HFFc6 (cell line): Measurements from ENCODE around the gene NT5DC2. TPM values are rescaled to one million over a fixed set of nuclear protein-coding genes. Genes with fewer than 3 reads are reported as not detected.

Source experiments
- DNase-seq: peaks from one replicate; pipeline ENCODE4 v3.0.0-alpha.2; 2018
- H3K27ac Mint-ChIP-seq: 2 replicates; pipeline ENCODE4 v1.8.0; 2020; ENCODE audit warnings: mild to moderate bottlenecking, mixed read lengths
- H3K27me3 Mint-ChIP-seq: 2 replicates; pipeline ENCODE4 v1.8.0; 2021; ENCODE audit warnings: mild to moderate bottlenecking, moderate library complexity, mixed read lengths; ENCODE audit not compliant: insufficient read depth
- H3K36me3 Mint-ChIP-seq: 2 replicates; pipeline ENCODE4 v1.8.0; 2021; ENCODE audit warnings: low read depth, mixed read lengths
- H3K4me1 Mint-ChIP-seq: 2 replicates; pipeline ENCODE4 v1.8.0; 2020; ENCODE audit warnings: low read depth, mixed read lengths
- H3K4me3 Mint-ChIP-seq: 2 replicates; pipeline ENCODE4 v1.8.0; 2020; ENCODE audit warnings: mild to moderate bottlenecking, moderate library complexity, mixed read lengths
- H3K9me3 Mint-ChIP-seq: 2 replicates; pipeline ENCODE4 v1.8.0; 2020; ENCODE audit warnings: mild to moderate bottlenecking, mixed read lengths
- long read RNA-seq: library from polyadenylated mRNA; unstranded; transcript quantifications from one replicate; pipeline ENCODE4 v2.0.0, GENCODE V29; 2019
- total RNA-seq, 6 experiments: library from RNA; stranded (reverse); fragmentation: NEBNext Ultra II Directional; extraction: Animal tissue kit (Norgen Biotek cat#: 25700); gene quantifications; 2 replicates in 1 of 6; 3 replicates in 5 of 6; pipeline ENCODE4 v1.2.3, GENCODE V29; 2021
- TF ChIP-seq, protein P1 (sequence below): fragments of 200-600 bp; sonication (generic); IDR thresholded peaks from 2 replicates; pipeline ENCODE4 v1.5.0; 2021; ENCODE audit warnings: antibody characterized with exemption, mild to moderate bottlenecking

NT5DC2 gene
- total RNA-seq: 100 to 1,000 TPM; 156 to 198 (median 183) TPM
- long read RNA-seq, transcript NT5DC2-202 (14 exons, 1,795 nt): major isoform, 13 of 47 reads
- long read RNA-seq, transcript NT5DC2-201 (14 exons, 2,047 nt): minor isoform, 5 of 47 reads
- long read RNA-seq, partial matches to known transcripts: 21 of 47 reads
- long read RNA-seq, other reads (novel, unspliced or antisense): 4 of 47 reads

DNA sequence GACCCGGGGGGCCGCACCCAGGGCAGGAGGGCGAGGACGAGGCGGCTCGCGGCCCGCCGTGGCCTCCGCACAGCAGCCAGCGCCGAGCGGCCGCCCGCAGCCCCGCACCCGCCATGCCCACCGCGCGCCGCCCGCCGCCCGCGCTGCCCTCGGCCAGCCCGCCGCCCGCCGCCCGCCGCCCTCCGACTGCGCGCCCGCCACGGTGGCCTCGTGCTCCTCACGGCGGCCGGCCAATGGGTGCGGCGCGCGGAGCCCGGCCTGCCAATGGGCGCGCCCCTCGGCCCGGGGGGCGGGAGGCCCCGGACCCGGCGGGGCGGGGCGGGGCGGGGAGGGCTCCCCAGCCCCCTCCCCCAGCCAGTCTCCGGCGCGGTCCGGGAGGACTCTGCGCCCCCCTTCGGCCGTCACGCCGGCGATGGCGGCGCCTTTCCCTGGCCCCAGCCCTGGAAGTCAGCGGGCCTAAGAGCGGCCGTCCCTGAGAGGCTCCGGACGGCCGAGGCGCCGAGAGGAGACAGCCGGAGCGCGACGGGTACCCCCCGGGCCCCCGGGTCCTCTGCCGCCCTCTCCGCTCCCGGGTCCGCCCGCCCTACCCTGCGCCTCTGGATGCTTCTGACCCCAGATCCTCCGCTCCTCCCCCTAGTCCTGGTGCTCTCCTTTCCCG, at the start of gene NT5DC2:
NT5DC2 (minus strand) TSS at position 235 of the 658 bp plus-strand sequence; CDS start at position 115, 120 bp downstream.
- Mint-ChIP-seq H3K27ac (peak within 1 kb of the TSS; percentile 82), H3K36me3 (peaks cover 17% of the 10 kb centered on the region), H3K4me1 (peaks cover 59% of the 10 kb centered on the region), H3K9me3 (no peaks in the 10 kb centered on the region), H3K27me3 (peaks cover 4% of the 10 kb centered on the region), H3K4me3 (peak within 1 kb of the TSS; percentile 91)
- TF ChIP-seq, protein P1, sequence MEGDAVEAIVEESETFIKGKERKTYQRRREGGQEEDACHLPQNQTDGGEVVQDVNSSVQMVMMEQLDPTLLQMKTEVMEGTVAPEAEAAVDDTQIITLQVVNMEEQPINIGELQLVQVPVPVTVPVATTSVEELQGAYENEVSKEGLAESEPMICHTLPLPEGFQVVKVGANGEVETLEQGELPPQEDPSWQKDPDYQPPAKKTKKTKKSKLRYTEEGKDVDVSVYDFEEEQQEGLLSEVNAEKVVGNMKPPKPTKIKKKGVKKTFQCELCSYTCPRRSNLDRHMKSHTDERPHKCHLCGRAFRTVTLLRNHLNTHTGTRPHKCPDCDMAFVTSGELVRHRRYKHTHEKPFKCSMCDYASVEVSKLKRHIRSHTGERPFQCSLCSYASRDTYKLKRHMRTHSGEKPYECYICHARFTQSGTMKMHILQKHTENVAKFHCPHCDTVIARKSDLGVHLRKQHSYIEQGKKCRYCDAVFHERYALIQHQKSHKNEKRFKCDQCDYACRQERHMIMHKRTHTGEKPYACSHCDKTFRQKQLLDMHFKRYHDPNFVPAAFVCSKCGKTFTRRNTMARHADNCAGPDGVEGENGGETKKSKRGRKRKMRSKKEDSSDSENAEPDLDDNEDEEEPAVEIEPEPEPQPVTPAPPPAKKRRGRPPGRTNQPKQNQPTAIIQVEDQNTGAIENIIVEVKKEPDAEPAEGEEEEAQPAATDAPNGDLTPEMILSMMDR: peak; percentile 27; the same call in 1 of the 2 replicates
- no peak for DNase-seq

DNA sequence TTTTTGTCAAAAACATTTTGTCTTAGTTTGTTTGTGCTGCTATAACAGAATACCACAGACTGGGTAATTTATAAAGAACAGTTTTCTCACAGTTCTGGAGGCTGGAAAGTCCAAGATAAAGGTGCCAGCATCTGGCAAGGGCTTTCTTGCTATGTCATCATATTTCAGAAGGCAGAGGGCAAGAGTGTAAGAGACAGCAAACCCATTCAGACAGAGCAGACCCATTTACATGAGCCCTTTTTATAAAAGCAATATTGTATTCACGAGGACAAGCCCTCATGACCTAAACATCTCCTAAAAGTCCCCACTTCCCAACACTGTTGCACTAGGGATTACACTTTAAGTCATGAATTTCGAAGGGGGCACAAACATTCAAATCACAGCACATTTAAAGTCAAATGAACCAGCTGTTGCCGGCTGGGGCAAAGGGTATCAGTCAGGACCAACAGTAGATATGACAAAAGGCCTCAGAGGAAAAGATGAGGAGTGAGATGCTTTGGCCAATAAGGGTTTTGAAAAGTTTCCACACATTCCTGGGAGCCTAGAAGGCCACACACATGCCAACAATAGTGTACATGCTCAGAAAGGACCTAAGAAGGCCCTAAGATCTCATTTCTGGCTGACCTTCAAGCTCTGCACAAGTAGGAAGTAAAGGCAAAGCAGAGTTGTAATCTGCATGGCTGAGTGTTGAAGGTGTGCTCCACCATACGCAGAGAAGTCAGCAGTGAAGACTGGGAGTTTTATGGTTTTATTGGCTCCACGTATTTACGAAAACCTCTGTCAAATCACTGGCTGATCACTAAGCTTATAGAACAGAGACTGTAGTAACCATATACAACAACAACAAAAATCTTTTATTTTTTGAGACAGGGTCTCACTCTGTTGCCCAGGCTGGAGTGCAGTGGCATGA, 40.7 kb upstream of the NT5DC2 start:
- peaks cover 37% of the 10 kb centered on the region for H3K36me3 Mint-ChIP-seq
- peaks cover 3% of the 10 kb centered on the region; the same call in 1 of the 2 replicates for H3K27me3 Mint-ChIP-seq
- peaks cover 25% of the 10 kb centered on the region for H3K4me1 Mint-ChIP-seq
- no peak overlapping the region for H3K4me3 Mint-ChIP-seq
- H3K27ac Mint-ChIP-seq: peak overlapping the region; percentile 7
- no peak for DNase-seq
- TF ChIP-seq, protein P1: no peak
- no peaks in the 10 kb centered on the region for H3K9me3 Mint-ChIP-seq

DNA sequence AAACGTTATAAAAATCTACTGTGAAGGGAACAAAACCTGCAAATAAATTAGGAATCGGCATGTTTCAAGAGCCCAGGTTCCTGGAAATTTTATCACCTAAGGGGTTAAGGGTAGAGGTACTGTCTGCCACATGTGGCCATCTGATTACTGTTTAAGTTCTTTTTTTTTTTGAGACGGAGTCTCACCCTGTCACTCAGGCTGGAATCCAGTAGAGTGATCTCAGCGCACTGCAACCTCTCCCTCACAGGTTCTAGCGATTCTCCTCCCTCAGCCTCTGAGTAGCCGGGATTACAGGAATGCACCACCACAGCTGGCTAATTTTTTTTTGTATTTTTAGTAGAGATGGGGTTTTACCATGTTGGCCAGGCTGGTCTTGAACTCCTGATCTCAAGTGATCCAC, 38.6 kb upstream of the NT5DC2 start:
- peaks cover 3% of the 10 kb centered on the region; the same call in 1 of the 2 replicates for H3K27me3 Mint-ChIP-seq
- H3K27ac Mint-ChIP-seq: 0 out of 2 replicates have a peak overlapping the region, but pooled peaks have one; percentile 24
- TF ChIP-seq, protein P1: no peak
- DNase-seq: no peak
- H3K4me1 Mint-ChIP-seq: peaks cover 33% of the 10 kb centered on the region
- H3K9me3 Mint-ChIP-seq: no peaks in the 10 kb centered on the region
- H3K4me3 Mint-ChIP-seq: no peak overlapping the region
- peaks cover 24% of the 10 kb centered on the region for H3K36me3 Mint-ChIP-seq

DNA sequence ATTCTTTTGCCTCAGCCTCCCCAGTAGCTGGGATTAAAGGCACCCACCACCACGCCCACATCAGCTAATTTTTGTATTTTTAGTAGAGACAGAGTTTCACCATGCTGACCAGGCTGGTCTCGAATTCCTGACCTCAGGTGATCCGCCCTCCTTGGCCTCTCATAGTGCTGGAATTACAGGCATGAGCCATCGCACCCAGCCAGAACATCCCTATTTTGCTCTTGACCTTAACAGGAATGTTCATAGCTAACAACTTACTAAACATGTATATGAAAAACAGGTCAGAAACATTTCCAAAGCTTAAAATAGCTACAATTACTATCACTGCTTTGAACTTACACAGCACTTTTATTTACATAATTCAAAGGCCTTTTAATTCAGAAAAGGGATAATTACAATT, 36.4 kb upstream of the NT5DC2 start:
- H3K36me3 Mint-ChIP-seq: peaks cover 20% of the 10 kb centered on the region
- DNase-seq: peak; percentile 78
- H3K27me3 Mint-ChIP-seq: peaks cover 3% of the 10 kb centered on the region; the same call in 1 of the 2 replicates
- H3K9me3 Mint-ChIP-seq: no peaks in the 10 kb centered on the region
- H3K27ac Mint-ChIP-seq: peak overlapping the region; percentile 95
- peak overlapping the region; percentile 49 for H3K4me3 Mint-ChIP-seq
- TF ChIP-seq, protein P1: no peak
- H3K4me1 Mint-ChIP-seq: peaks cover 33% of the 10 kb centered on the region

DNA sequence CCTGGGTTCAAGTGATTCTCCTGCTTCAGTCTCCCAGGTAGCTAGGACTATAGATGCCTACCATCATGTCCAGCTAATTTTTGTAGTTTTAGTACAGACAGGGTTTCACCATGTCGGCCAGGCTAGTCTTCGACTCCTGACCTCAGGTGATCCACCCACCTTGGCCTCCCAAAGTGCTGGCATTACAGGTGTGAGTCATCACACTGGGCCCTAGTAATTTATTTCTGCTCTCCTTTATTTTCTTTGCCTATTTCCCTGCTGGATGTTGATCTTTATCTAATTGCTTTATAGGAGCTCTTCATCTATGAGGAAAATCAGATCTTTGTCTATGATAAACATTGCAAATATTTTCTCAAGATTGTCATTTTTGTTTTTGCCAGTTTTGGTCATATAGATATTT, 34.4 kb upstream of the NT5DC2 start:
- H3K9me3 Mint-ChIP-seq: no peaks in the 10 kb centered on the region
- DNase-seq: no peak
- H3K27ac Mint-ChIP-seq: peak overlapping the region; percentile 65
- H3K4me1 Mint-ChIP-seq: peaks cover 25% of the 10 kb centered on the region
- peaks cover 3% of the 10 kb centered on the region; the same call in 1 of the 2 replicates for H3K27me3 Mint-ChIP-seq
- TF ChIP-seq, protein P1: no peak
- H3K4me3 Mint-ChIP-seq: no peak overlapping the region
- peaks cover 23% of the 10 kb centered on the region for H3K36me3 Mint-ChIP-seq
